A673 (cell line): ENCODE measurements around the gene PDZD8. TPM values are rescaled to one million over a fixed set of nuclear protein-coding genes. Genes with fewer than 3 reads are reported as not detected.
"Not testable (repeated sequence)": the region's sequence is repeated elsewhere in the genome, so short reads cannot be mapped to it uniquely, and the experiment has no call there.

Experiments used
- BruUV-seq: library from RNA; stranded (reverse); fragments of 400-500 nt; replicated peaks from 2 replicates; lab custom pipeline; 2021; lab: Mats Ljungman, UMichigan
- CTCF ChIA-PET: fragments of 300-600 bp; sonication (Branson Sonifier 250); formaldehyde crosslinking; loops from one replicate; lab custom pipeline; 2022; ENCODE audit warnings: antibody characterized with exemption; lab: Charles Lee
- POLR2A ChIA-PET: fragments of 300-600 bp; sonication (Branson Sonifier 250); formaldehyde crosslinking; loops from one replicate; lab custom pipeline; 2022; ENCODE audit warnings: antibody characterized with exemption; ENCODE audit not compliant: low non-redundant PET; lab: Charles Lee
- DNase-seq: peaks from one replicate; pipeline ENCODE4 v3.0.0-alpha.2; 2015; ENCODE audit warnings: low spot score
- H3K27ac ChIP-seq: fragments of 200-600 bp; sonication (generic); 2 replicates; pipeline ENCODE4 v1.5.1; 2016; ENCODE audit warnings: mixed run types, low read depth, mild to moderate bottlenecking, mixed read lengths, antibody characterized with exemption, low read length; ENCODE audit not compliant: poor library complexity, severe bottlenecking
- H3K27me3 ChIP-seq: fragments of 200-600 bp; sonication (generic); replicated peaks from 2 replicates; pipeline ENCODE4 v1.6.1; 2017; ENCODE audit warnings: mixed run types, low read depth, mild to moderate bottlenecking, mixed read lengths, antibody characterized with exemption, low read length; ENCODE audit not compliant: insufficient read depth, poor library complexity
- H3K36me3 ChIP-seq: fragments of 200-600 bp; sonication (generic); 2 replicates; pipeline ENCODE4 v1.6.1; 2016; ENCODE audit warnings: mixed run types, mild to moderate bottlenecking, mixed read lengths, antibody characterized with exemption, low read length; ENCODE audit not compliant: insufficient read depth, poor library complexity, severe bottlenecking
- H3K4me1 ChIP-seq: fragments of 200-600 bp; sonication (generic); 2 replicates; pipeline ENCODE4 v1.6.1; 2017; ENCODE audit warnings: mixed run types, mild to moderate bottlenecking, mixed read lengths, antibody characterized with exemption, low read length; ENCODE audit not compliant: insufficient read depth, poor library complexity, severe bottlenecking
- H3K4me3 ChIP-seq: fragments of 200-600 bp; sonication (generic); 2 replicates; pipeline ENCODE4 v1.5.1; 2016; ENCODE audit warnings: low read depth, mixed run types, mild to moderate bottlenecking, mixed read lengths, low read length; ENCODE audit not compliant: poor library complexity, severe bottlenecking
- H3K9me3 ChIP-seq: fragments of 200-600 bp; sonication (generic); 2 replicates; pipeline ENCODE4 v1.6.1; 2016; ENCODE audit warnings: mixed run types, low read depth, mild to moderate bottlenecking, mixed read lengths, antibody characterized with exemption, low read length; ENCODE audit not compliant: poor library complexity, severe bottlenecking
- EZH2 ChIP-seq: fragments of 200-600 bp; sonication (generic); IDR thresholded peaks from 2 replicates; pipeline ENCODE4 v1.6.1; 2017; ENCODE audit warnings: borderline replicate concordance, low read depth, mild to moderate bottlenecking, mixed read lengths, antibody characterized with exemption, low read length; ENCODE audit not compliant: poor library complexity, severe bottlenecking
- intact Hi-C: fragments of 100-400 bp; cut with micrococcal nuclease; formaldehyde crosslinking; loops from one replicate; pipeline ENCODE4 v1.10.0; 2022; ENCODE audit not compliant: unreplicated experiment
- total RNA-seq: library from RNA; stranded (reverse); gene quantifications from 2 replicates; pipeline ENCODE4 v1.2.3, GENCODE V29; 2021
- TF ChIP-seq, protein P1 (sequence below): fragments of 300-800, 200-600 bp; sonication (generic); conservative IDR thresholded peaks from 2 replicates; pipeline ENCODE4 v1.5.1; 2017; ENCODE audit warnings: low read depth, mild to moderate bottlenecking, antibody characterized with exemption, low read length, moderate library complexity, mixed read lengths

Gene PDZD8
- total RNA-seq, 1 experiment from 2014 or later: 29.5 TPM

DNA sequence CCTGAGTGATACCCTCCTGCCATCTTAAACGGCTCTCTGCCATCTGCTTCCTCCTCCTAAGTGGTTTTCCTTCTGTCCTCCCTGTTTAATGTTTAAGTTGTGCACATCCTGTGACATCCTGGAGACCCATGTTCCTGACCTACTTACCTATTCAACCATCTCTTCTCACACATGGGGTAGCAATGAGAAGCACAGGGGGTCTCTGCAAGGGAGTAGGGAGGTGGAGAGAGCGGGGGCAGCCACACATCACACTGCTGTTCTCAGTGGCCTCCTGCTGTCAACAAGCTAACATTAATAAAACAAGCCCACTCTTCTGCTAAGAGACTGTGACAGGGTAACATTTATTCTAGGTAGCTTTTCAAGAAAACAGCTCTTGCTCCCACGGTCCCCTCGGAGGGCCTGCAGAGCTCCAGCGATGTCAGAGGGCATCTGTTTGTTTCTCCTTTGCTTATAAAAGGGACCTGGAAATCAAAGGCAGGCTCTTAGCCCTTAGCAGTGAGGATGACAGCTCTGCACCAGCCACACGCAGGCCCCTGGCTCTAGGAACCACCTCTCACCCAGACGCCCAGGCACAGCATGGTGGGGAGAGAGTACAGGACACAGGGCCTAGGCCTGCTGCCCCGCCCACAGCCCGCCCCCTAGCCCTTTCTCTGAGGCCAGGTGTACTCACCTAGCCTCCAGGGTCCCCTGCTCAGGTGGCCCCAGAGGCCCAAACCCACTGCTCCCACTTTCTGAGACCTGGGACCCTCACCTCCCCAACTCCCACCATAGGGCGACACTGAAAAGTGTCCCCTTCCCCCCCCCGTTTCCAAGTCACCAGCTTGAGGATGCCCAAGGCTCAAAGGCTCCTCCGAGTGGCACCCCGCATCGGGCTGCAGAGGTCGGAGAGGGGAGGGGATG is 135.3 kb downstream of the PDZD8 start:
- no peak for TF ChIP-seq EZH2
- TF ChIP-seq, protein P1, sequence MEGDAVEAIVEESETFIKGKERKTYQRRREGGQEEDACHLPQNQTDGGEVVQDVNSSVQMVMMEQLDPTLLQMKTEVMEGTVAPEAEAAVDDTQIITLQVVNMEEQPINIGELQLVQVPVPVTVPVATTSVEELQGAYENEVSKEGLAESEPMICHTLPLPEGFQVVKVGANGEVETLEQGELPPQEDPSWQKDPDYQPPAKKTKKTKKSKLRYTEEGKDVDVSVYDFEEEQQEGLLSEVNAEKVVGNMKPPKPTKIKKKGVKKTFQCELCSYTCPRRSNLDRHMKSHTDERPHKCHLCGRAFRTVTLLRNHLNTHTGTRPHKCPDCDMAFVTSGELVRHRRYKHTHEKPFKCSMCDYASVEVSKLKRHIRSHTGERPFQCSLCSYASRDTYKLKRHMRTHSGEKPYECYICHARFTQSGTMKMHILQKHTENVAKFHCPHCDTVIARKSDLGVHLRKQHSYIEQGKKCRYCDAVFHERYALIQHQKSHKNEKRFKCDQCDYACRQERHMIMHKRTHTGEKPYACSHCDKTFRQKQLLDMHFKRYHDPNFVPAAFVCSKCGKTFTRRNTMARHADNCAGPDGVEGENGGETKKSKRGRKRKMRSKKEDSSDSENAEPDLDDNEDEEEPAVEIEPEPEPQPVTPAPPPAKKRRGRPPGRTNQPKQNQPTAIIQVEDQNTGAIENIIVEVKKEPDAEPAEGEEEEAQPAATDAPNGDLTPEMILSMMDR: no peak
- no peak overlapping the region for H3K4me3 ChIP-seq
- no peaks in the 10 kb centered on the region for H3K9me3 ChIP-seq
- H3K27ac ChIP-seq: no peak overlapping the region
- H3K27me3 ChIP-seq: peaks cover 93% of the 10 kb centered on the region
- no TSS peak for BruUV-seq
- no peaks in the 10 kb centered on the region for H3K36me3 ChIP-seq
- no peak for DNase-seq
- POLR2A ChIA-PET: no interaction called here
- intact Hi-C loops: no loop called here
- no peaks in the 10 kb centered on the region for H3K4me1 ChIP-seq
- CTCF ChIA-PET: interaction anchor here (0.7 kb wide), 1 partner anchor 24 kb away, joined by 3 read pairs; no protein-coding TSS in a partner anchor

DNA sequence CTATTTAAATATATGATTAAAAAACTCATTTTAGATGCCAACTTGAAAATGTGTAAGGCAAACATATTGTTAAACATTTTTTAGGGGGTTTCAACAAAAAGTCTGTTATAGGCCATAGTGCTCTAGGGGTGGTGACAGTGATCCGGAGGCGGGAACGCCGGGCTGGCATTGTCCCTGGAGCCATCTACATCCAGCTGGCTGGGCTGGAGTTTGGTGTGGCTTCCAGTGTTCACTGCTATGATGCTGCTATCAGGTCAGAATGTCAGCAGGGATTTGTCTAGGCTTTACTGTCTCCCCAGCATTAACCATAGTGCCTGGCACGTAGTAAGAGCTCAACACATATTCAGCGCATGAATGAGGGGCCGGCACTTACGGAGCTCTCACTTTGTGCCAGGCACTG is 136.2 kb downstream of the PDZD8 start:
- no peaks in the 10 kb centered on the region for H3K4me1 ChIP-seq
- H3K9me3 ChIP-seq: no peaks in the 10 kb centered on the region
- peaks cover 95% of the 10 kb centered on the region for H3K27me3 ChIP-seq
- CTCF ChIA-PET: interaction anchor here (0.7 kb wide), 1 partner anchor 23 kb away, joined by 3 read pairs; no protein-coding TSS in a partner anchor
- POLR2A ChIA-PET: no interaction called here
- DNase-seq: no peak
- H3K4me3 ChIP-seq: no peak overlapping the region
- H3K36me3 ChIP-seq: no peaks in the 10 kb centered on the region
- BruUV-seq: no TSS peak
- TF ChIP-seq EZH2: no peak
- TF ChIP-seq, protein P1: no peak
- no peak overlapping the region for H3K27ac ChIP-seq
- intact Hi-C loops: no loop called here

DNA sequence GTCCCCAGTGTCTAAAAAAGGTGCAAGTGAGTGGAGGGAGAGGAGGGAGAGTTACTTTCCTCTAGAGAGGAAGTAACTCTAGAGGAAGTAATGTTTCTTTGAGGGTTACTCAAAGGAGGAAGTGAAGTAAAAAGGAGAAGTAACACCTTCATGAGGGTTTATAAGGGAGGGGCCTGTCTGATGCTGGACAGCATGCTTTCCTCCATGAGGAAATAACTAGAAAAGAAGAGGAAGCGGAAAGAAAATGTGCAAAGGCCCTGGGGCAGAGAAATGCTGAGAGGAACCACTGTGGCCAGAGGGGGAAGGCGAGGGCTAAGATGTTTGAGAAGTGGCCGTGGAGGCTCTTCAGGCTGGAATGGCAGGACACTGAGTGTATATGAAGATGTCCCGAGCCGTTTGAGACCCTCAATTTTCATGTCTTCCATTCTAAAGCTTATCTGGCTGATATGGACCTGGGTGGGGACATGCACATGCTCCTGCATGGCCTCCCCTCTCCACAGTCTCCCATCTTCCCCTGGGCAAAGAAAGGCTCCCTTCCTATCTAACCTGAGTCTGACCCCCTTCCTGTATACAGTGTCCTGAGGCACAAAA is 137.7 kb downstream of the PDZD8 start:
- Histone ChIP-seq H3K27ac (no peak overlapping the region), H3K9me3 (no peaks in the 10 kb centered on the region), H3K4me3 (no peak overlapping the region), H3K27me3 (peaks cover 95% of the 10 kb centered on the region), H3K36me3 (no peaks in the 10 kb centered on the region), H3K4me1 (no peaks in the 10 kb centered on the region)
- no peak for DNase-seq
- POLR2A ChIA-PET: no interaction called here
- intact Hi-C loops: no loop called here
- TF ChIP-seq, protein P1: no peak
- TF ChIP-seq EZH2: no peak
- CTCF ChIA-PET: no interaction called here
- no TSS peak for BruUV-seq

DNA sequence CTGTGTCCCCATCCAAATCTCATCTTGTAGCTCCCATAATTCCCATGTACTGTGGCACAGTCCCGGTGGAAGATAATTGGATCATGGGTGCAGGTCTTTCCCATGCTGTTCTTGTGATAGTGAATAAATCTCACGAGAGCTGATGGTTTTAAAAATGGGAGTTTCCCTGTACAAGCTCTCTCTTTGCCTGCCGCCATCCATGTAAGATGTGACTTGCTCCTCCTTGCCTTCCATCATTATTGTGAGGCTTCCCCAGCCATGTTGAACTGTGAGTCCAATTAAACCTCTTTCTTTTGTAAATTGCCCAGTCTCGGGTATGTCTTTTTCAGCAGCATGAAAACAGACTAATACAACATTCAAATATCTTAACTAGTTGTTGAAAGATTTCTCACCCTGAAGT is 145.1 kb downstream of the PDZD8 start:
- H3K4me3 ChIP-seq, CTCF ChIA-PET, intact Hi-C loops, H3K9me3 ChIP-seq, DNase-seq, H3K27ac ChIP-seq, POLR2A ChIA-PET, H3K36me3 ChIP-seq, H3K4me1 ChIP-seq, BruUV-seq: not testable (repeated sequence)
- H3K27me3 ChIP-seq: peaks cover 72% of the 10 kb centered on the region
